Mesenchymal stem cell (in vitro differentiated cells and primary cell): ENCODE data around the gene SPPL2C.

ENCODE experiments used
- DNase-seq: peaks from one replicate; pipeline ENCODE4 v3.0.0-alpha.2; 2013
- H2AFZ ChIP-seq: one replicate; pipeline ENCODE4 v1.6.1; 2013; ENCODE audit warnings: low read depth, mild to moderate bottlenecking, control low read depth, inconsistent platforms, low read length, moderate library complexity
- H2AK5ac ChIP-seq: 2 replicates; pipeline ENCODE4 v1.6.1; 2013; ENCODE audit warnings: low read length, moderate library complexity, mild to moderate bottlenecking, inconsistent platforms; ENCODE audit not compliant: severe bottlenecking
- H2BK120ac ChIP-seq: one replicate; pipeline ENCODE4 v1.6.1; 2013; ENCODE audit warnings: low read depth, mild to moderate bottlenecking, inconsistent platforms, low read length, moderate library complexity
- H2BK12ac ChIP-seq, 2 experiments: one replicate each; pipeline ENCODE4 v1.6.1; 2013; ENCODE audit warnings: inconsistent platforms in 2 of 2, low read length in 2 of 2, mild to moderate bottlenecking in 2 of 2, moderate library complexity in 2 of 2, control low read depth in 1 of 2
- H2BK15ac ChIP-seq: one replicate; pipeline ENCODE4 v1.6.1; 2013; ENCODE audit warnings: mild to moderate bottlenecking, low read depth, inconsistent platforms; ENCODE audit not compliant: poor library complexity, severe bottlenecking
- H2BK5ac ChIP-seq: 2 replicates; pipeline ENCODE4 v1.6.1; 2013; ENCODE audit warnings: low read depth, mild to moderate bottlenecking, low read length, control low read depth, inconsistent platforms; ENCODE audit not compliant: poor library complexity, severe bottlenecking
- H3K14ac ChIP-seq, 2 experiments: one replicate each; pipeline ENCODE4 v1.6.1; 2013; ENCODE audit warnings: inconsistent platforms in 2 of 2, low read length in 2 of 2, control low read depth in 1 of 2, mild to moderate bottlenecking in 1 of 2, moderate library complexity in 1 of 2
- H3K18ac ChIP-seq, 2 experiments: one replicate each; pipeline ENCODE4 v1.6.1; 2013; ENCODE audit warnings: inconsistent platforms in 2 of 2, low read length in 2 of 2, control low read depth in 1 of 2, low read depth in 1 of 2, mild to moderate bottlenecking in 1 of 2
- H3K23ac ChIP-seq, 2 experiments: one replicate each; pipeline ENCODE4 v1.6.1; 2013; ENCODE audit warnings: inconsistent platforms in 2 of 2, low read length in 2 of 2, mild to moderate bottlenecking in 2 of 2, moderate library complexity in 2 of 2, control low read depth in 1 of 2
- H3K27ac ChIP-seq: 2 replicates; pipeline ENCODE4 v1.5.1; 2013; ENCODE audit warnings: mild to moderate bottlenecking, moderate library complexity, low read length, control low read depth, inconsistent platforms; ENCODE audit not compliant: poor library complexity, severe bottlenecking
- H3K27me3 ChIP-seq, 2 experiments: 2 replicates each; pipeline versions ENCODE4 v1.6.1 to v1.7.0; 2013; ENCODE audit warnings: low read length in 2 of 2, mild to moderate bottlenecking in 2 of 2, moderate library complexity in 2 of 2, control low read depth in 1 of 2, inconsistent platforms in 1 of 2; ENCODE audit not compliant: control insufficient read depth in 1 of 2, insufficient read depth in 1 of 2
- H3K36me3 ChIP-seq, 2 experiments: 2 replicates each; pipeline versions ENCODE4 v1.6.1 to v1.7.0; 2013; ENCODE audit warnings: low read length in 2 of 2, control low read depth in 1 of 2, inconsistent platforms in 1 of 2, low read depth in 1 of 2, mild to moderate bottlenecking in 1 of 2; ENCODE audit not compliant: insufficient read depth in 2 of 2, control insufficient read depth in 1 of 2
- H3K4ac ChIP-seq, 2 experiments: one replicate each; pipeline ENCODE4 v1.6.1; 2013; ENCODE audit warnings: inconsistent platforms in 2 of 2, low read length in 2 of 2, mild to moderate bottlenecking in 2 of 2, moderate library complexity in 2 of 2, control low read depth in 1 of 2, low read depth in 1 of 2
- H3K4me1 ChIP-seq: 2 replicates; pipeline ENCODE4 v1.6.1; 2013; ENCODE audit warnings: low read depth, low read length, control low read depth; ENCODE audit not compliant: control insufficient read depth, insufficient read depth
- H3K4me2 ChIP-seq: 2 replicates; pipeline ENCODE4 v1.6.1; 2013; ENCODE audit warnings: low read length, mild to moderate bottlenecking, inconsistent platforms; ENCODE audit not compliant: poor library complexity, severe bottlenecking
- H3K4me3 ChIP-seq, 2 experiments: 2 replicates each; pipeline versions ENCODE4 v1.5.1 to v1.7.0; 2013; ENCODE audit warnings: low read length in 2 of 2, mild to moderate bottlenecking in 2 of 2, control low read depth in 1 of 2, low read depth in 1 of 2; ENCODE audit not compliant: insufficient read depth in 1 of 2
- H3K79me1 ChIP-seq: replicated peaks from 2 replicates; pipeline ENCODE4 v1.6.1; 2013; ENCODE audit warnings: mild to moderate bottlenecking, control low read depth, low read length, inconsistent platforms; ENCODE audit not compliant: poor library complexity, severe bottlenecking
- H3K9ac ChIP-seq: 2 replicates; pipeline ENCODE4 v1.7.0; 2013; ENCODE audit warnings: mild to moderate bottlenecking, low read length, moderate library complexity
- H3K9me3 ChIP-seq: 2 replicates; pipeline ENCODE4 v1.7.0; 2013; ENCODE audit warnings: mild to moderate bottlenecking, low read length; ENCODE audit not compliant: control insufficient read depth
- H4K8ac ChIP-seq: one replicate; pipeline ENCODE4 v1.6.1; 2013; ENCODE audit warnings: inconsistent platforms, mild to moderate bottlenecking, low read length, moderate library complexity
- H4K91ac ChIP-seq: one replicate; pipeline ENCODE4 v1.6.1; 2013; ENCODE audit warnings: mild to moderate bottlenecking, low read length, inconsistent platforms
- WGBS: methylation state at CpG from one replicate; pipeline ENCODE4 v1.1.7; 2013; ENCODE audit warnings: mixed read lengths; 5-methylcytosine and 5-hydroxymethylcytosine counted together

Gene SPPL2C

DNA sequence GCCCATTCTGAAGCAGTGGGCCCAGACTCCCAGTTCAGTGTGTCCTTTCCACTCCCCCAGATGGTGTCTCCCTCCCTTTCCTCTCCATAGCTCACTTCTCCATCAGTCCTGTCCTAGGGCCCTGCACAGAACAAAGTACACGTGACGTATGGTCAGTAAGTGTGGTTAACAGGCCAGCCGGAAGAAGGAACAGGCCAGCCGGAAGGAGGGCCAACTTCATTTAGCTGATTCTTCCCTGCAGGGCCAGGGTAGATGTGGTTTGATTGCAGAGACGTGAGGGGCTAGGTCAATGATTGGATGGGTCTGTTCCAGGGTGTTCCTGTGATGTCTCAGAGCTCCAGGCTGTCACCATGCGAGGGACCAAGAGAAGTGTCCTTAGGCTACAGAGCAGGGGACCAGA is 28.9 kb upstream of the SPPL2C start:
- Histone ChIP-seq H3K4me1 (no peaks in the 10 kb centered on the region), H3K4me3 (no peak overlapping the region), H4K8ac (no peak overlapping the region), H3K18ac (no peak overlapping the region), H3K9ac (no peak overlapping the region), H2AK5ac (no peak overlapping the region), H2BK15ac (no peak overlapping the region), H3K27me3 (peaks cover 56 to 60% of the 10 kb centered on the region in 2 experiments), H2BK120ac (no peak overlapping the region), H3K36me3 (no peaks in the 10 kb centered on the region), H2AFZ (no peak overlapping the region), H3K4me2 (no peak overlapping the region), H3K4ac (no peak overlapping the region), H3K9me3 (peaks cover 4% of the 10 kb centered on the region), H3K23ac (no peak overlapping the region), H3K27ac (no peak overlapping the region), H3K79me1 (no peaks in the 10 kb centered on the region), H3K14ac (no peak overlapping the region), H2BK12ac (no peak overlapping the region), H4K91ac (no peak overlapping the region), H2BK5ac (no peak overlapping the region)
- 73% methylated on average over 6 of the region's 6 CpGs for WGBS
- no peak for DNase-seq

DNA sequence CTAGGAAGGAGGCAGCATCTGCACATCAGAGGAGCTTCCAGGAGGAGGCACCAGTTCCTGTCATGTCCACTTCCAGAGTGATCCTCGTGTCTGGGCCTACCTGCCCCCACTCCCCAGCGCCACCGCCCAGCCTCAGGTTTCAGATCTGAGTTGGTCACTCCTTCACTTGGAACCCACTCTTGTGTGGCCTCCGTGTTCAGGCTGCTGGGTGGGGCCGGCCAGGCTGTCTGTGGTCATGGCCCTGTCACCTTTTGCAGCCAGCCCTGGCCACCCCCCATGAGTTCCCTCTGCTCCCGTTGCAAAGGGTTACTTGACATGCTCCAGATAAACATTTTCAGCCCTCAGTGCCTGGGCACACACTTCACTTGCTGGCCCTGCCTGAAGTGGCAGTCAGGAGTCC is 26.6 kb upstream of the SPPL2C start:
- Histone ChIP-seq H3K27ac (no peak overlapping the region), H2AFZ (no peak overlapping the region), H2BK15ac (no peak overlapping the region), H2AK5ac (no peak overlapping the region), H3K27me3 (peaks cover 44 to 52% of the 10 kb centered on the region in 2 experiments), H3K4me2 (no peak overlapping the region), H4K8ac (no peak overlapping the region), H3K36me3 (no peaks in the 10 kb centered on the region), H2BK5ac (no peak overlapping the region), H3K9me3 (no peaks in the 10 kb centered on the region), H3K23ac (no peak overlapping the region), H3K9ac (no peak overlapping the region), H3K18ac (no peak overlapping the region), H4K91ac (no peak overlapping the region), H3K14ac (no peak overlapping the region), H3K4me3 (no peak overlapping the region), H3K4me1 (no peaks in the 10 kb centered on the region), H3K4ac (no peak overlapping the region), H2BK120ac (no peak overlapping the region), H2BK12ac (no peak overlapping the region), H3K79me1 (no peaks in the 10 kb centered on the region)
- WGBS, result 64% methylated on average over 6 of the region's 6 CpGs
- no peak for DNase-seq

- no peak overlapping the region for H3K9ac ChIP-seq
- DNase-seq, result no peak
- H2BK5ac ChIP-seq, result no peak overlapping the region
- H3K9me3 ChIP-seq, result no peaks in the 10 kb centered on the region
- no peak overlapping the region for H3K14ac ChIP-seq
- H3K4me1 ChIP-seq, result no peaks in the 10 kb centered on the region
- no peak overlapping the region for H2AFZ ChIP-seq
- no peak overlapping the region for H3K4ac ChIP-seq
- peaks cover 40 to 48% of the 10 kb centered on the region in 2 experiments for H3K27me3 ChIP-seq
- no peak overlapping the region for H3K27ac ChIP-seq
- H3K36me3 ChIP-seq, result no peaks in the 10 kb centered on the region
- H4K91ac ChIP-seq, result no peak overlapping the region
- H2BK15ac ChIP-seq, result no peak overlapping the region
- H3K18ac ChIP-seq, result no peak overlapping the region
- H4K8ac ChIP-seq, result no peak overlapping the region
- H2BK120ac ChIP-seq, result no peak overlapping the region
- no peak overlapping the region for H3K23ac ChIP-seq
- H2AK5ac ChIP-seq, result no peak overlapping the region
- H2BK12ac ChIP-seq, result no peak overlapping the region
- no peak overlapping the region for H3K4me3 ChIP-seq
- no peak overlapping the region for H3K4me2 ChIP-seq
- WGBS, result 85% methylated on average over 4 of the region's 4 CpGs
- no peaks in the 10 kb centered on the region for H3K79me1 ChIP-seq
These were observed 26.0 kb upstream of the SPPL2C start for GRCh38 chr17:45818699-45819098.

DNA sequence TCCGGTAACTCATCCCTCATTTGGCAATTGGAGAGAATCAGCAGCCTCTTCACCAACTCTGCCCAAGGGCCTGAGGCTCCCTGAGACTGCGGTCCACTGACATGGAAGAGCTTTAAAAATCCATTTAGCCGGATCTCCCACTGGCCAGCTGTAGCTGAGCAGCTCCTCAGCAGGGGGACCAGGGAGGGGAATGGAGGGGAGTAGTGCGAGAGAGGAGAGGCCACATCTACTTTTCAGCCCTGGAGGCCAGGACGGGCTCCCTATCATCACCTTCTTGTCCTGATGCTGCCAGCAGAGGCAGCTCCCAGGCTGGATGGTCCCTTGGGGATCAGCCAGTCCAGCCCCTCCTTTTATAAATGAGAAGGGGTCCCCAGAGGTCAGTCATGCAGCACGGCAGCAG is 25.0 kb upstream of the SPPL2C start:
- H3K27ac ChIP-seq, result no peak overlapping the region
- no peak overlapping the region for H2BK15ac ChIP-seq
- H3K9ac ChIP-seq, result no peak overlapping the region
- no peaks in the 10 kb centered on the region for H3K36me3 ChIP-seq
- no peak overlapping the region for H3K4me3 ChIP-seq
- H3K4ac ChIP-seq, result no peak overlapping the region
- H2BK5ac ChIP-seq, result no peak overlapping the region
- H3K23ac ChIP-seq, result no peak overlapping the region
- no peak overlapping the region for H2AK5ac ChIP-seq
- DNase-seq, result no peak
- H2BK12ac ChIP-seq, result no peak overlapping the region
- H3K4me2 ChIP-seq, result no peak overlapping the region
- H3K79me1 ChIP-seq, result no peaks in the 10 kb centered on the region
- H2BK120ac ChIP-seq, result no peak overlapping the region
- no peak overlapping the region for H3K18ac ChIP-seq
- H3K14ac ChIP-seq, result no peak overlapping the region
- no peaks in the 10 kb centered on the region for H3K4me1 ChIP-seq
- H2AFZ ChIP-seq, result no peak overlapping the region
- H3K9me3 ChIP-seq, result no peaks in the 10 kb centered on the region
- H4K91ac ChIP-seq, result no peak overlapping the region
- 77% methylated on average over 6 of the region's 6 CpGs for WGBS
- no peak overlapping the region for H4K8ac ChIP-seq
- peaks cover 34 to 50% of the 10 kb centered on the region in 2 experiments for H3K27me3 ChIP-seq
